NCI-H146 treated with DMSO at 0.1 percent for 48 hours (cell line): ENCODE data around the gene ERBB4.
A peak's percentile ranks its signal among the peaks of the same experiment; 100 is the strongest.
"Not testable (repeated sequence)": the region's sequence is repeated elsewhere in the genome, so short reads cannot be mapped to it uniquely, and the experiment has no call there.

Source experiments
- DNase-seq: peaks from one replicate; lab custom pipeline; 2025; ENCODE audit not compliant: unreplicated experiment; lab: John Stamatoyannopoulos, UW

The ERBB4 gene

DNA sequence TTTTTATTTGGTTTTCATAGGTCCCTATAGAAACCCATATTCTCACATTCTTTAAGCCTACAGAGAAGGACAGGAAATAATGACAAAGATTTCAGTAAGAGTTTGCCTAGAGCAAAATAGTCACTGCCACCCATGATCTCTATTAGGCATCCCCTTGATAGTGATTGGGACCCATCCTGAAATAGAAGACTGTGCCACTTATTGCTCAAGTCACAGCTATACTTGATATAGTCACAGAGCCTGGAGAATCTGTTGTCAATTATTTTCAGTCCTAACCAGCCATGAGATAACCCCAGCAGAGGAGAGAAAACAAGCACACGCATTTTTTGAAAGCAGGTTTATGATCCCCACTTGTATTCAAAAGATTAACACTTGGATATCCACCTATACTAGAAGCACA is 8.2 kb downstream of the ERBB4 start:
- DNase-seq, result no peak

DNA sequence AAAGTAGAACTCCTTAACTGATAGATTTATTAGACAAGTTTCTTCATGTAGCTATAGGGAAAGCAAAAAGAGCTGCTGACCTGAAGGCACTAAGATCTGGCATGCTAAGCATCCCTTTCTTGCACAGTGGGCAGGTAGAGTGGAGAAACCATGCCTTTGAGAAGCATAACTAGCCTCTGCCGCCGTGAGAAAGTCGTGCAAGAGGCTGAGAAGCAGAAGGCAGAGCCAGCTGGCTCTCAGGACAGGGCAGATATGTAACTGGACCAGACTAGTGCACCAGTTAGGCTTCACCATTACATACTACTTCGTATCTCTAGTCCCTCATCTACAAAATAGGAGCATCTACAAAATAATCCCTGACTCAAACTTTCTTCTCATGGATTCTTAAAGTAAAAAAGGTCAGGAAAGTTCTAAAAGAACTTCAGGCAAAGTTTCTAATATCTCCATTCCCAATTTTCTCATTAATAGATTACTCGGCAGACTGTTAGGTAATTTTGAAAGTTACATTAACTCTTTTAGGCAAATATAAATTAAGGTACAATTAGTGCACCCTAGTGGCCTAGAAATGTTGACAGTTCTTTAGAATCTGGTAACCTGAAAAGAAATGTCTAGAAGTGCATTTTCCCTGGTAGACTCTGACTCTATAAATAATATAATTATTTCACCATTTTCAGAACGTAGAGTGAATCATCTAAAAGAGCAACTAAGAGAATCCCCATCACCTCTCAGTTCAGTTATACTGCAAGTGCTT is 10.3 kb downstream of the ERBB4 start:
- DNase-seq, result no peak

DNA sequence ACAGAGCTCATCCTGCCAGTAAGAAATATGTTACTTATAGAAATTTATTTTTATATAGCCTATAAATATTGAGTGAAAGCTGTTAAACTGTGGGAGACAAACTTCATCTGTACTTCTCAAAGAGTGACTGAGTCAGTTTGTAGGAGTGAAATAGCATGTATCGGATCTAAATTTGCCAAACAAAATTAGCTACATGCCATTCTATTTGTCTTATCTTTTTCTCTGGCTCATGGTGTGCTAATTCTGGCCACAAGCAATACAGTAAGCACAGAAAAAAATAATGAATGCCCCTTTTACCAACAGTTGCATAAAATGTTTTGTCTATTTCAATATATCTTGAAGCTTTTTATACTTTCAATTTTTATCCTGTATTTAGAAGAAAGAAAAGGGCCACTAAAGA is 12.5 kb downstream of the ERBB4 start:
- DNase-seq, result no peak

DNA sequence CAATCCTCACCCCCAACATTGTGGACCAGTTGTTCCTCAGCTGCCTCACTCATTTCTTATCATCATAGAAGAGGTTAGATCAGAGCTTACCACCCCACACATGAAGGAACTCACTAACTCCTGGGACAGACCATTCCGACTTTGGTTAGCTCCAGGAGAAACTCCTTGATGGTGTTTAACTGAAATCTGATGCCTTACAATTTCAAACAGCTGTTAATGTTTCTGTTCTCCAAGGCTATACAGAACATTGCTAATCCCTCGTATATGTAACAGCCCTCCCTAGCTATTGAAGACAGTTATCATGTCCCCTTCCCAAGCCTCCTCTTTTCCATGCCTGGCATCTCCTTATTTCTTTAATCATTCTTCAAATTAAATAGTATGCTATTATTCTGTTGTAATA is 14.8 kb downstream of the ERBB4 start:
- no peak for DNase-seq

DNA sequence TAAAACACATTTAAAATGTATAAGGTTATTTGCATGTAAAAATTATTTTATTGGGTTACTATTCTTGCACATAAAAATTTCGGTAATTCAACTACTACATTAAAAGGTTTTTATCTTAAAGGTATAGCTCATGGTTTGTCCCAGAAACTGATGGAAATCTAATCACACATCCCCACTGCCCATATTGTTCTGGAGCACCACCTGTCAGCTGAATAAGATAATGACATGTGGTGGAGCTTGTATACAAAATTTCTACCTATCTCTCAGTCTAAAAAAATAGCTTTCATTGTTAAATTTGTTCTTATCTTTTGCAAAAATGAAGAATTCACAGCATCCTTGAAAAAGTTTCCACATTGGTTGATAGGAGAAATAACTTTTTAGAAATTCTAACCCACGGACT is 18.3 kb downstream of the ERBB4 start:
- no peak for DNase-seq

GRCh38 chr2:212517693-212518092 is 20.9 kb downstream of the ERBB4 start:
- DNase-seq, result no peak

DNA sequence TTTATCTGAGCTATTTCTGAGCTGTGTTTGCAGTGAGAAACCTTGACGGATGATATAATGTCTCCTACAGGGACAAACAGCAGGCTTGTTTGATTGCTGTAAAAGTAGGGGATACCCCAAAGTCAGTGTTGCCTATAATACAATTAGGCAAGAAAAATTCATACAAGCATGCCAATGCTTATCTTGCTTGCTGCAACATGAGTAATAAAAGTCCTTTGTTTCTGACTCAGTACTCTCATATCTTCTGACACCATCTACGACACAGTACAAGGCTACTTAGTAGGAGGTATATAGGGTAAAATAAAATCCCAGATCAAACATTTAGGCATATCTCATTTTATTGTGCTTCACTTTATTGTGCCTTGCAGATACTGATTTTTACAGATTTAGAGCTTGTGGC is 33.0 kb downstream of the ERBB4 start:
- no peak for DNase-seq

- DNase-seq, result no peak
Observed at GRCh38 chr2:212495046-212495445, 43.6 kb downstream of the ERBB4 start.

DNA sequence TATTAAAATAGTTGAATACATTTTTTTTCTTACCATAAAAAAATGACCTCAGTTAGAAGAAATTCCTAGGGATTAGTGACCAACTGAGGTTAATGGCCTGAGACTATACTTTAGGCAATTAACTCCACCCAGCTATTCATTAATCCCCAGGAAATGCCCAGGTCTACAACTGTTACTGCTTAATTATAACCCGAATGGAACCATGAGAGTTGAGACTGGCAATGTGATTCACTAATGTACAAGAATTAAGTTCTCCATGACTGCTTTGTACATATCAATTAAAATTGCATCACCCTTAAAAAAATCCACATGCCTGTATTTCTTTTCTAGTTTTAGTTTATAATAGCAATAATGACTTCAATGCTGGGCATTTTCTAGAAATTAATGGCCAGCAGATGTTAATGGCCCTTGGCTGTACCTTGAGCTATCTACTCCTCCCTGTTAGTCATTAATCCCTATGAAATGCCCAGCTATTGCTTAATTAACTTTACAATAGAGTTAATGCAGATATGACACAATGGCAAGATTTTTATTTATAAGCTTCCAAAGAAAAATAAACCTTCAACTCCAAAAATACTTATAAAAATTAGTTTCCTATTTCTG is 44.1 kb downstream of the ERBB4 start:
- peak; percentile 26 for DNase-seq

- DNase-seq, result no peak
Observed at GRCh38 chr2:212489719-212490346, 48.8 kb downstream of the ERBB4 start.

- DNase-seq, result no peak
Observed at GRCh38 chr2:212488611-212489010, 50.0 kb downstream of the ERBB4 start.

GRCh38 chr2:212484563-212485080 is 54.0 kb downstream of the ERBB4 start:
- DNase-seq, result no peak

- DNase-seq, result no peak
Observed at GRCh38 chr2:212480447-212480846, 58.2 kb downstream of the ERBB4 start.

- DNase-seq, result peak; percentile 3
Observed at GRCh38 chr2:212477571-212477970, 61.0 kb downstream of the ERBB4 start.

GRCh38 chr2:212473211-212473610 is 65.4 kb downstream of the ERBB4 start:
- no peak for DNase-seq

- not testable (repeated sequence) for DNase-seq
Observed at GRCh38 chr2:212467551-212467950, 71.1 kb downstream of the ERBB4 start.

DNA sequence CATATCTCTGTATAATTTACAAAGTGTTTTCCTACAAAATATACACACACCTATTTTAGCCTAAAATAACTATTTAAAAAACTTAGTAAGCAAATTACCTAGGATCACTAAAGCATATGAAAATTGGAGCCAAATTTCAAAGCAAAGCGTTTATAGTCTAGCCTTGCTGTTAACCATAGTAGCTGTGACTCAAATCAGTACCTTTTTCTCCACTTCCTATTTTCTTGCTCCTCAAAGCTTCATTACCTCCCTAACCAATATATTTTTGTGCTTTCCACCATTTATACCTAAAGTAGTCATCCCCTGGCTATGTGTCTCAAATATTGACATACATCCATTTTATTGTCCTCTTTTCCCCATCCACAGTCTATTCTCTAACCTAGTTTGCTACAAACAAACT is 73.1 kb downstream of the ERBB4 start:
- no peak for DNase-seq

GRCh38 chr2:212461708-212462107 is 76.9 kb downstream of the ERBB4 start:
- not testable (repeated sequence) for DNase-seq

- DNase-seq, result no peak
Observed at GRCh38 chr2:212454149-212454548, 84.5 kb downstream of the ERBB4 start.

GRCh38 chr2:212451786-212452231 is 86.8 kb downstream of the ERBB4 start:
- DNase-seq, result no peak

GRCh38 chr2:212448698-212449097 is 89.9 kb downstream of the ERBB4 start:
- no peak for DNase-seq

GRCh38 chr2:212441821-212442220 is 96.8 kb downstream of the ERBB4 start:
- no peak for DNase-seq
